Measurements from ENCODE around the gene FHOD3.

- TF ChIP-seq, protein P1, sequence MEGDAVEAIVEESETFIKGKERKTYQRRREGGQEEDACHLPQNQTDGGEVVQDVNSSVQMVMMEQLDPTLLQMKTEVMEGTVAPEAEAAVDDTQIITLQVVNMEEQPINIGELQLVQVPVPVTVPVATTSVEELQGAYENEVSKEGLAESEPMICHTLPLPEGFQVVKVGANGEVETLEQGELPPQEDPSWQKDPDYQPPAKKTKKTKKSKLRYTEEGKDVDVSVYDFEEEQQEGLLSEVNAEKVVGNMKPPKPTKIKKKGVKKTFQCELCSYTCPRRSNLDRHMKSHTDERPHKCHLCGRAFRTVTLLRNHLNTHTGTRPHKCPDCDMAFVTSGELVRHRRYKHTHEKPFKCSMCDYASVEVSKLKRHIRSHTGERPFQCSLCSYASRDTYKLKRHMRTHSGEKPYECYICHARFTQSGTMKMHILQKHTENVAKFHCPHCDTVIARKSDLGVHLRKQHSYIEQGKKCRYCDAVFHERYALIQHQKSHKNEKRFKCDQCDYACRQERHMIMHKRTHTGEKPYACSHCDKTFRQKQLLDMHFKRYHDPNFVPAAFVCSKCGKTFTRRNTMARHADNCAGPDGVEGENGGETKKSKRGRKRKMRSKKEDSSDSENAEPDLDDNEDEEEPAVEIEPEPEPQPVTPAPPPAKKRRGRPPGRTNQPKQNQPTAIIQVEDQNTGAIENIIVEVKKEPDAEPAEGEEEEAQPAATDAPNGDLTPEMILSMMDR (conservative IDR thresholded peaks at IDR 0.05 in 1 of 2, IDR thresholded peaks at IDR 0.05 in 1 of 2; ENCODE audit: extremely low read depth in 1 of 2, insufficient read depth in 1 of 2, low read depth in 1 of 2, low read length in 2 of 2) = no peak
- TF ChIP-seq EZH2 (IDR thresholded peaks at IDR 0.05; ENCODE audit: borderline replicate concordance, low read length) = no peak
These were observed 361.1 kb downstream of the FHOD3 start for GRCh38 chr18:36658611-36659010.

Data from mammary epithelial cell (primary cell).